Kidney tubule cell (primary cell): ENCODE measurements around the gene NOTCH1.

Experiments
- DNase-seq: peaks from one replicate; pipeline ENCODE4 v3.0.0-alpha.2; 2018; ENCODE audit warnings: low spot score

NOTCH1 gene

DNA sequence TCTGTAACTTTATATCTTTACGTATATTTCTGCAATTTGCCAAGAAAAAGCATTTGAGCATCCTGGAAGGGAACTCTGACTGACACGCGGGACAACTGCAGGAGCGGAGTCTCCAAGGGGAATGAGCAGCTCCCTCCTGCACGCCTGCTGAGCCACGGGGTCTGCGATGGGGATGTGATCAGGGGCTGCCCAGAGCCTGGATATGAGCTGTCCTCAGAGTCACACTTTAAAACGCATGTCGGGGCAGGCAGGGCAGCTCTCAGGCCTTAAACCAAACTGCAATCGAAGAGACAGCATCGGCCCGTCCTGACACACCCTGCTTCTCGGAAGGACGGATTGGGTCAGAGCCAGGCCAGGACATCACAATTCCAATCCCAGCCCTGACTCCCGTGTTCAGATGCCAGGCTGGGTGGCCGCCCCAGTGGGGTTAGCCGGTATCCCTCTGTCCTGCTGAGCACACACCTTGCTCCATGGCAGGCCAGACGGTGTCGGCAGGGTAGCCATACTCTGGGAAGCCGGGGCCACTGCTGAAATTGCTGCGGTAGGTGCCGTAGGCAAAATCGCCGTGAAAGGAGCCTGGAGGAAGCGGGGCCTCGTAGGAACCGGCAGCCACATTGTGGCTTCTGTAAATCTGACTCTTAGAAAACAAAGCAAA, 80.2 kb downstream of the NOTCH1 start:
- no peak for DNase-seq

DNA sequence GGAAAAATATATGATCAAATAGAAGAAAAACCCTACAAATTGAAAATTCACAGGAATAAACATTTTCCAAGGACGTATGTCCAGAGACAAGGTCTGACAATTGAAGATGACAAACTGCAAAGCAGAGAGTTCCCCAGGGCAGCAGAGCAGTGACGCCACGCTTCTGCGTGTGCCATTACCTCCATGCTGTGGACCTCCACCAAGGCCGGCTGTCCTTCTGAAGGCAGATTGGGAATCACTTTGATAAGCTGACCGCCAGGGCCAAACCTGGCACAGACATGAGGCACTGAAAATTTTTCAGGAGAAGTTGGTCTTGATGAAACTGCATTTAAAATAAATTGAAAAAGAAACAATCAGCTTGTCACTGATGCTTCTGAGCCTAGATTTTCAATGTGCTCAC, 81.6 kb downstream of the NOTCH1 start:
- no peak for DNase-seq

DNA sequence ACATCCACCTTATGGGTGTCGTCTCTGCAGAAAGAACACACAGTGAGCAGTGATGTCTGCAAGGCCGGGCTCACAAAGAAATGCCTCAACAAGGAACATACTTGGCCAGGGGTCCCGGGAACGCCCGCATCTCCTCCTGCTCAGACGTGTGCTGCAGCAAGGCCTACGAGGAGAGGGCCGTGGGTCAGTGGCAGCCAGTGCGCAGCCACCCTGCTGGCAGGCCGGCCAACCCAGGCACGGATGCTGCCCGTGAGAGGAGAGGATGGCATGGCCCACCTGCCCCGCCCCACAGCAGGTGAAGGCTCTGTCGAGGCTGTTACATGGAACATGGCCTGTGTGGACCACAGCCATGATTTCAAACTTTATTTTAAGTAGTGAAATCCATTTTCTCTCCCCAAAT, 82.3 kb downstream of the NOTCH1 start:
- no peak for DNase-seq

DNA sequence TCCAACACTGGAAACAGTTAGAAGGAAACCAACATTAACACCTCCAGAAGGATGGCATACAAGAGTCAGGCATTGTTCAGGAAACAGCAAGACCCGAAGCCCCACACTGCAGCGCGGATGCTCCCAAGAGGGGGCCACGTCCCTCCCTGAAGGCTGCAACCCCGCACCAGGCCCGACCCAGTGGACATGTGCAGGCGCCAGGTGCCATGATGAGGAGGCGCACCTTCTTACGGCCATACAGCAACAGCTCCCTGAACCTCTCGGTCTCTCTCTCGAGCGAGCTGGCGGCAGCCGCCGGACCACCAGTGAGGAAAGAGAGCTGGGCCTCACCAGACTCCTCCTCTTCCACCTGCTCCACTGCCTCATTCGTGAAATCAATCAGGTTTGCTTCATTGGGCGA, 83.2 kb downstream of the NOTCH1 start:
- DNase-seq, result no peak

DNA sequence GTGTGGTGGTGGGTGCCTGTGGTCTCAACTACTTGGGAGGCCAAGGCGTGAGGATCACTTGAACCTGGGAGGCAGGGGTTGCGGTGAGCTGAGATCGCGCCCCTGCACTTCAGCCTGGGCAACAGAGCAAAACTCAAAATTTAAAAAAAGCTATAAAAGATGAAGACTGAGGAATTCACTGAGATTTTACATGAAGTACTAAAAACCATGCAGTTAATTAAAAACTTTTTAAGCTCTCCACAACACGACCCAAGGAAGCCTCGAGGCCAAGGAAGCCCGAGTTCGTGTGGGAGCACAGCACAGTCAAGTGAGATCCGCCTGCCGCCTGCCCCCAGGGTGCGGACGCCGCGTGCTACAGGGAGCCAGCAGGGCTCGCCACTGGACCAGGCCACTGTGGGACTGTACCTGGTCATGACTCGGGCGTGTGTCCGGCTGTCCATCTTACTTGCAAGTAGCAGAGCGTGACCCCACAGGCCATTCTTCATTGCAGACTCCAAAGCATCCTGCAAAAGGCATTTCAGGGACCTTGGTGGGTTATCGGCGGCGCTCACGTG, 85.0 kb downstream of the NOTCH1 start:
- DNase-seq, result no peak

DNA sequence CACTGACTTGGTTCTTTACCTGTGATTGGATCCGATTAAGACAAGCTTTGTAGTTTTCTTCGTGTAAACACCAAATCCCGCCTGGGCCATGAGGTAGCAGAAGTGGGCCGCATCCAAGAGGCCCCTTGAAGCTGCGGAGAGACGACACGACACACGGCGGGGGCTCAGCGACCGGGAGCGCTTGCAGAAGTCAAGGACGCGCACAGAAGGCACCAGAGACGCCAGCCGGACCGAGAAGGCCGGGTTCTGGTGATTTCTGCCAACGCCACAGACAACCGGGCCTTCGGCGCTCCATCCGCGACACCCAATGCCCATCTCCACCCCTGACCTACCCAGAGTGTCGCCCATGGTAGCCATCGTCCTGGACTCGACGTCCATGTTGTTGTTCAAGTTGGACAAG, 86.4 kb downstream of the NOTCH1 start:
- DNase-seq, result no peak

DNA sequence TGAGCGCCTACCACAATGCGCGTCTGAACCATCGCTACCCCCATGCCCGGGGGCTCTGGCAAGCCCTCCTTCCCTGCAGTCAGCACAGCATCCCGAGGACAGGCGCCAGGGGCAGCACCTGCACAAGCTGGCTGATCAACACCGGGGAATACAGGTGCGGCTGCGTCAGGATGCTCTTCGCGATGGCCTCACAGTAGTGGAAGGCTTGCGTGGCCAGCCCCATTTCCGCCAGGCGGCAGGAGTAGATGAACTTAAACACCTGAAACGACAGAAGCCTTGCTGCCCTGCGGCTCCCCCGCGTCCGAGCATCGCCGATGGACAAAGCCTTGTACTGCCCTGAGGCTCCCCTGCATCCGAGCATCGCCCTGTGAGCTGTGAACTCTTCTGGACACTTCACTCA, 88.5 kb downstream of the NOTCH1 start:
- no peak for DNase-seq

DNA sequence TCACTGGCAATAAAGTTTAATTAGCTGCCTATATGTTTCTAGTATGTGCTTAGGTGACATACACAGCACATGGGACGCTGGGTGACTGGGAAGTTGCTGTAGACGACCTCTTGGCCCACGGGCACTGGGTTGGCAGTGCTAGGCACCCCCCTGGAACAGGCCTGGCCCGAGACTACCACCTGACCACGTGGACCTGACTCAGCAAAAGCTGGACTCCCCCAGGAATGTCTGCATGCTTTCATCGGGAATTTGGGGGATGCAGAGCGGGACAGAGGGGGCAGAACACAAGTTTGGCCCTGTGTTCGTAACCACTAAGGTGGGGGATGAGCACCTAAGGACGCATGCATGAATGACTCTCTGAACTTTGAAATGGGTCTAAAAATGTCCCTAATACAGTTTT, 89.6 kb downstream of the NOTCH1 start:
- no peak for DNase-seq

DNA sequence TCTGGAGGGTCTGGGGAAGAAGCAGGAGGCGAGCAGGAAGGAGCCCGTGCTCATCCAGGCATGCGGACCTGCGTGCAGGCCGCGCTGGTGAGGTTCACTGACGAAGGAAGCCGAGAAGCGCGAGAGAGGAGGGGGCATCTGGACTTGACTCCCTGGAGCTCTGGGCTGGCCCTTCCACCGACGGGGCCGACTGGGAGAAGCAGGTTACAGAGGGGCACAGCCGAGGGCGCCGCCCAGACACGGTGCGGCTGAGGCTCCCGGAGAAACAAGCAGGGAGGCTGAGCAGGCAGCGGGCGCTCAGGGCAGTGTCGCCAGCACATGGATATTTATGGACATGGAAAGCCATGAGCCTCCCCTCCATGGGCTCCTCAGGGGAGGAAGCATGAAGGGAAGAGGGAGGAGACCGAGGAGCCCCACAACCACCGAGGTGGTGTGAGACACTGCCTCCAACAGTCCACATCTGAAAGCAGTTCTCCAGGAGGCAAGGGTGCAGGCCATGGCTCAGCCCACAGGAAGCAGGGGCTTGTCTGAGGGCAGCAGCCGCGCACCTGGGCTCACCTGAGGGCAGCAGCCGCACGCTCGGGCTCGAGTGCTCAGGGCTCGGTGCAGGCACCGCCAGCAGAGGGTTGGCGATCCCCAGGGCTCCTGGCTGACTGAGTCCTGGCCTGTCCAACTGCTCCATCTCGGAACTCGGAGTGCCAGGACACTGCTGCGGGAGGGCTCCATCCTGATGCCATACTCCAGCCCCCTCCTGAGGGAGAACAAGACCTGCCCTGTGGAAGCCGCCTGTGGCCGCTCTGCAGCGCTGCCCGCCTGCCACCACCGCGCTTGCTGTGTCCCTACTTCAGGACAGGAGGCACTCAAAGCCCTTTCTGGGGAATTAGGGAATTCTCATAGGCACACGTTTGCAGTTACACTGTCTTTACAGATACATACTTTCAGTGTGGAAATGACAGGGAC, 90.5 kb downstream of the NOTCH1 start:
- DNase-seq, result no peak

DNA sequence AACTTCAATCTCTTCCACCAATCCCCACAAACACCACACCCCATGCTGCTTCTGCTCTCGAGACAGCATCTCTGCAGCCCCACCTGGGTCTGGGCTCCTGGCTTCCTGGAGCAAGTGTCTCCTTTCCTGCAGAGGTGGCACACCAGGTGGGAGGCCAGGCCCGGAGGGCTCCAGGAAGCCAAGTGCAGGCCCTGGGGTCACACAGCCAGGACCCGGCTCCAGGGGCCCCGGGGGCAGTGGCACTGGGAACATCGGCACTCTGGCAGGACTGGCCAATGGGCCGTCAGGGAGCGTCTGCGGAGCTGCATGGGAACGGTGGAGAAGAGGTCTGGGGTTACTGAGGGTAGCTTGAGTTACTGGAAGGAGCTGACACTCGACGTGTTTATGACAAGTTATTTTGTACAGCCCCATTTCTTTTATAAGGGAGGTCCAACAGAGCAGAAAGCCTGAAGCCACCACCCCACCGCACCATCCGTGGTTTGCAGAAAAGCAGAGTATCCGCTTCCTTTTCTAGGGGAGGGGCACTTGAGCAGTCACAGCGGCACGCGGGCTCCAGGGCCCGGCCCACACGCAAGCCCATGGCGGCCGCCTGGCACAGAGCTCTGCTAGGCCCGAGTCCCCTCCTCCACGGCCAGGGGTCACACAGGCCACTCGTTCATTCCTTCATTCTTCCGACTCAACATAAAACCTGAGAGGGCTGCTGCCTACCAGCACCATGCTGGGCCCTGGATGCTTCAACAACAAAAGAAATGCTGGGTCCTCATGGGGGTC, 91.6 kb downstream of the NOTCH1 start:
- no peak for DNase-seq

DNA sequence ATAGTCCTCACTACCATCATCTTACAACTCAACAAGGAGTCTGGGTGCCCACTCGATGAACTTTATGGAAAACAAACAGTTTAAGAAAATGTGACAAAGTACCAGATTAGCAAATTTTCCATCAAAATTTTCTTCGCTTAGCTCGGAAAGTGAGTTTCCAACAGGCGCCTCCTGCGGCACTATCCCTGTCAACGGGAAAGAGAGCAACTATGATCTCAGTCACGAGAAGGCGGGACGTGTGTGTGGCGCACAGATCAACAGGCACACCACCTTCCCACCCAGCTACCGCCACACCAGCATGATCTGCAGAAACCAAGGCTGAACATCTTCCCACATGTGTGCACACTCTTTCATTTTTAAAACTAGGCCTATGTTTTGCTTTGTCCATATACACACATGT, 92.5 kb downstream of the NOTCH1 start:
- no peak for DNase-seq

DNA sequence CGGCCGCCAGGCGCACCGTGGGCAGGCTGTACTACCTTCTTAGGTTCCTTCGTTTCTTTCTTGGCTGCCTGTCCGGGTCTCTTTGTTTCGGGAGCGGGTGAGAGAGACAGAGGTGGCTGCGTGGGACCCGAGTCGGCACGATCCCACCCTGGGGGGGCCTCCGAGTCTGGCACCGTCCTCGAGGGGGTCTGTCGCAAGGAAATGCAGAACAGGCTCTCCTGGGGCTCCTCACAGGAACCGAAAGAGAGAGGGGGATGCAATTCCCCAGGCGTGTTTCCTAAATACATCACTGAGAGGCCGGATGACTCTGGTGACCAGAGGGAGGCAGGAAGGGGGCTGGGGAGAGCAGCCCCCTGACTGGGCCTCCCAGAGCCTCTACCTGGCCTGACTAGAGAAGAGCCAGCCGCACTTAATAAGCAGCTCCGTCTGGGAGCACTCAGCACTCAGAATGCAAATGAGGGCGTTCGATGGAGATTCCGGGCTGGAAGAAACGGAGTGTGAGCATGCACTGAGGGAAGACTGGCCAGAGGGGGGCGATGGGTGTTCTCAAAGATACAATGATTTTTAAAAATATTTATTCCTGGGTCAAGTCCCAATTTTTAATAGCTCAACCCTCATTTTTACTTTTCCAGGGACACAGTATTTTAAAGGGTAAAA, 94.5 kb downstream of the NOTCH1 start:
- DNase-seq, result no peak

DNA sequence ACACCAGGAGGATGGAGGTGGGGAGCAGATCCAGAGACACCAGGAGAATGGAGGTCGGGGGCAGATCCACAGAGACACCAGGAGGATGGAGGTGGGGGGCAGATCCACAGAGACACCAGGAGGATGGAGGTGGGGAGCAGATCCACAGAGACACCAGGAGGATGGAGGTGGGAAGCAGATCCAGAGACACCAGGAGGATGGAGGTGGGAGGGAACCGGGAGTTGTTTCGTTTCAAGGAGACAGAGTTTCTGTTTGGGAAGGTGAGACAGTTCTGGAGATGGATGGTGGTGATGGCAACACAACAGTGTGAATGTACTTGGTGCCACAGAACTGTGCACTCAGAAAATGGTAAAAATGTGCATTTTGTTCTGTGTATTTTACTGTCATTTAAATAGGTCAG, 97.2 kb downstream of the NOTCH1 start:
- no peak for DNase-seq

DNA sequence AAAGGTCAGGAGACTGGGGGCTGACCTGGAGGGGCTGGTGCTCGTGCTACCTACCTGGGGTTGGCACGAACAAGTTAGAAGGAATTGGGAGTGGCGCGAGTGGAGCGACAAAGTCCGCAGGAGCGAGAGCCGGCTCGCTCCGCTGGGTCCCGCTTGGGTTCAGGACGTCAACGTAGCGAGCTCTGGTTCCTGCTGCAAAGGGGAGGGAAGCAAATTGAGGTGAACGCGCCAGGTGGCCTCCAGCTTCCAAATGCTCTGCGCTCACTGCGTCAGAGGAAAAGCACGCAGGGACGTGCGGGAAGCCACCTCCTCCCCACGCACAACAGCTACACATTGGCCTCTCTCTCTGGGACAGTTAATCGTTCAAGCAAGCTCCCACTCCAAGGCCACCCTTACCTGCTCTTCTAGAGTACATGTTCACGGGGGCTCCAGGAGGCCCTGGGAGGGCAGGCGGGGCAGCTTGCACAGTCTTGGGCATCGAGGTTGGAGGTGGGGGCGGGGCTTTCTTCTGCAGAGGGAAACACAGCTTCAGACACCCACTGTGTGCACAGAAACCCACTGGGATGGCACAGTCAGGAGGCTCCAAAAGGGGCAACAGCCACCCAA, 98.6 kb downstream of the NOTCH1 start:
- no peak for DNase-seq

DNA sequence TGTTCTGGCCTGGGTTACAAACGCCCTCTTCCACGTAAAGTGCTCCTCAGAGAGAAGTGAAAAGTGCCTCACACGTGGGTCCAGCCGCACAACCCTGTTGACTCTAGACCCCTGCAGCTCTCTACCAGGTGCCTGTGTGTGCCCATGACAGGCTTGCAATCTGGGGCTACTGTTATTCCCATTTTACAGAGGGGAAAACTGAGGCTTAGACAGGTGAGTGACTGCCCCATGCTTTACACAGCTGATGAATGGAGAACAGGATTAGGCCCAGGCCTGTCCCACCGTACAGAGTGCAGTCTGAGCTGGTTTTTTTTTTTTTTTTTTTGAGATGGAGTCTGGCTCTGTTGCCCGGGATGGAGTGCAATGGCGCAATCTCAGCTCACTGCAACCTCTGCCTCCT, 100.0 kb downstream of the NOTCH1 start:
- DNase-seq, result no peak
